PC-9 (cell line): ENCODE data around the gene RASSF9. TPM values are rescaled to one million over a fixed set of nuclear protein-coding genes. Genes with fewer than 3 reads are reported as not detected.

Experiments used
- BruUV-seq: library from RNA; stranded (reverse); fragments of 400-500 nt; replicated peaks from 2 replicates; lab custom pipeline; 2021; lab: Mats Ljungman, UMichigan
- CTCF ChIA-PET: fragments of 300-600 bp; sonication (Branson Sonifier 250); formaldehyde crosslinking; loops from one replicate; lab custom pipeline; 2022; ENCODE audit warnings: antibody characterized with exemption; lab: Charles Lee
- POLR2A ChIA-PET: fragments of 300-600 bp; sonication (Branson Sonifier 250); formaldehyde crosslinking; loops from one replicate; lab custom pipeline; 2022; ENCODE audit warnings: antibody characterized with exemption; ENCODE audit not compliant: unreplicated experiment; lab: Charles Lee
- DNase-seq, 2 experiments: peaks; one replicate each; pipeline versions ENCODE4 v3.0.0 to v3.0.0-alpha.2; 2015 to 2022; ENCODE audit warnings: mixed read lengths in 1 of 2
- H2AFZ ChIP-seq: fragments of 200-600 bp; sonication (generic); 2 replicates; pipeline ENCODE4 v1.8.1; 2017; ENCODE audit warnings: antibody characterized with exemption
- H3F3A ChIP-seq: fragments of 200-600 bp; sonication (generic); 2 replicates; pipeline ENCODE4 v1.8.1; 2017; ENCODE audit warnings: antibody characterized with exemption, mild to moderate bottlenecking, low read depth; ENCODE audit not compliant: insufficient read depth
- H3K27ac ChIP-seq: fragments of 200-600 bp; sonication (generic); 2 replicates; pipeline ENCODE4 v1.6.1; 2016; ENCODE audit warnings: mixed run types
- H3K27me3 ChIP-seq: fragments of 200-600 bp; sonication (generic); 2 replicates; pipeline ENCODE4 v1.6.1; 2016; ENCODE audit warnings: low read depth, mixed run types; ENCODE audit not compliant: insufficient read depth
- H3K36me3 ChIP-seq: fragments of 200-600 bp; sonication (generic); 2 replicates; pipeline ENCODE4 v1.6.1; 2016; ENCODE audit warnings: low read depth, mixed run types
- H3K4me1 ChIP-seq: fragments of 200-600 bp; sonication (generic); replicated peaks from 2 replicates; pipeline ENCODE4 v1.6.1; 2016; ENCODE audit warnings: mixed run types; ENCODE audit not compliant: insufficient read depth
- H3K4me2 ChIP-seq: fragments of 200-600 bp; sonication (generic); 2 replicates; pipeline ENCODE4 v1.6.1; 2017; ENCODE audit warnings: mixed run types
- H3K4me3 ChIP-seq: fragments of 200-600 bp; sonication (generic); 2 replicates; pipeline ENCODE4 v1.6.1; 2016; ENCODE audit warnings: mixed run types
- H3K79me2 ChIP-seq: fragments of 200-600 bp; sonication (generic); 2 replicates; pipeline ENCODE4 v1.6.1; 2017; ENCODE audit warnings: low read depth, mixed run types
- H3K9me2 ChIP-seq: fragments of 200-600 bp; sonication (generic); 2 replicates; pipeline ENCODE4 v1.8.1; 2017; ENCODE audit warnings: mild to moderate bottlenecking; ENCODE audit not compliant: insufficient read depth
- H3K9me3 ChIP-seq: fragments of 200-600 bp; sonication (generic); 2 replicates; pipeline ENCODE4 v1.8.1; 2016; ENCODE audit warnings: low read depth; ENCODE audit not compliant: insufficient read depth
- H4K20me1 ChIP-seq: fragments of 200-600 bp; sonication (generic); 2 replicates; pipeline ENCODE4 v1.8.1; 2017; ENCODE audit not compliant: insufficient read depth
- EZH2 ChIP-seq: fragments of 200-600 bp; sonication (generic); IDR thresholded peaks from 2 replicates; pipeline ENCODE4 v1.8.0; 2017; ENCODE audit warnings: antibody characterized with exemption, low read depth
- intact Hi-C: fragments of 100-400 bp; cut with micrococcal nuclease; formaldehyde crosslinking; loops from one replicate; pipeline ENCODE4 v1.10.0; 2022; ENCODE audit not compliant: unreplicated experiment
- total RNA-seq: library from RNA; stranded (reverse); gene quantifications from 2 replicates; pipeline ENCODE4 v1.2.3, GENCODE V29; 2021
- TF ChIP-seq, protein P1 (sequence below): fragments of 200-600 bp; sonication (generic); conservative IDR thresholded peaks from 2 replicates; pipeline ENCODE4 v1.6.1; 2017; ENCODE audit warnings: mixed run types, antibody characterized with exemption, mild to moderate bottlenecking, moderate library complexity

RASSF9 gene
- total RNA-seq, 1 experiment from 2014 or later, result 0.46 TPM

DNA sequence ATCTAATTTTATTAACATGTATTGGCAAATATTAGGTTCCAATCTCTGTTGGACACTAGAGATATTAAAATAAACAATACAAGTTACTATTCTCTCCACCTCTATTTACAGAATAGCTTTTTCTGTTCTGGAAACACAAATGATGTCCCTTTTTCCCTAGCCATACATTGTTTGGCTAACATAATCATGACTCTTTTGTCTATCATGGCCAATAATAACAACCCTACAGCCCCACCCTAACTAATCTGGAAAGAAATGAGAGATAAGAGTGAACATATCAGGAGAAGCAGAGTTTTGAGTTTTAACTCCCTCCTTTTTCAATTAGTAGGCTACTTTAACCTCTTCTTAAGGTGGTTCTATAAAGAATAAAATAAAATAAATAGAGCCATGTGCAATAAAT lies 40.2 kb downstream of the RASSF9 start:
- Histone ChIP-seq H2AFZ (no peak overlapping the region), H3K4me1 (no peaks in the 10 kb centered on the region), H3K27me3 (no peaks in the 10 kb centered on the region), H3K36me3 (no peaks in the 10 kb centered on the region), H4K20me1 (no peaks in the 10 kb centered on the region), H3F3A (no peaks in the 10 kb centered on the region), H3K27ac (no peak overlapping the region), H3K4me2 (no peak overlapping the region), H3K9me3 (no peaks in the 10 kb centered on the region), H3K9me2 (no peaks in the 10 kb centered on the region), H3K79me2 (no peaks in the 10 kb centered on the region), H3K4me3 (no peak overlapping the region)
- TF ChIP-seq, protein P1, sequence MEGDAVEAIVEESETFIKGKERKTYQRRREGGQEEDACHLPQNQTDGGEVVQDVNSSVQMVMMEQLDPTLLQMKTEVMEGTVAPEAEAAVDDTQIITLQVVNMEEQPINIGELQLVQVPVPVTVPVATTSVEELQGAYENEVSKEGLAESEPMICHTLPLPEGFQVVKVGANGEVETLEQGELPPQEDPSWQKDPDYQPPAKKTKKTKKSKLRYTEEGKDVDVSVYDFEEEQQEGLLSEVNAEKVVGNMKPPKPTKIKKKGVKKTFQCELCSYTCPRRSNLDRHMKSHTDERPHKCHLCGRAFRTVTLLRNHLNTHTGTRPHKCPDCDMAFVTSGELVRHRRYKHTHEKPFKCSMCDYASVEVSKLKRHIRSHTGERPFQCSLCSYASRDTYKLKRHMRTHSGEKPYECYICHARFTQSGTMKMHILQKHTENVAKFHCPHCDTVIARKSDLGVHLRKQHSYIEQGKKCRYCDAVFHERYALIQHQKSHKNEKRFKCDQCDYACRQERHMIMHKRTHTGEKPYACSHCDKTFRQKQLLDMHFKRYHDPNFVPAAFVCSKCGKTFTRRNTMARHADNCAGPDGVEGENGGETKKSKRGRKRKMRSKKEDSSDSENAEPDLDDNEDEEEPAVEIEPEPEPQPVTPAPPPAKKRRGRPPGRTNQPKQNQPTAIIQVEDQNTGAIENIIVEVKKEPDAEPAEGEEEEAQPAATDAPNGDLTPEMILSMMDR, result no peak
- TF ChIP-seq EZH2, result no peak
- CTCF ChIA-PET, result no interaction called here
- intact Hi-C loops, result no loop called here
- no peak for DNase-seq
- no TSS peak for BruUV-seq
- POLR2A ChIA-PET, result no interaction called here

DNA sequence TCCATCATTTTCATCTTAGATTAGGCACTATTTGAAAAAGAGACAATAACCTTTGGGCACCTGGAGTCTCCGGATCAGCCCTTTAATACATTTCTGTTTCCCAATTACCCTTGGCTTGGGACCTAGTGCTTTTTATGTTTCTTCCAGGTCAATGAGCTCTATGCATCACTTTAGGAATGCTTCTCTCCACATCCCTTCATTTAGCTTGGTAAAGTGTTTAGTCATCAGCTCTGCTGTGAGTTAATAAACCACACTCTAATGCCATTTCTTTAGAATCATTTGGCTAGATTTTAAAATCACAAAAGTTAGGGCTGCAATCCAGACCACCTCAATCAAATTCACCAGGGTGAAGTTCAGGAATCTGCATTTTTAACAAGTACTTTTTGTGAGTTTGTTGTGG lies 41.7 kb downstream of the RASSF9 start:
- H3K4me2 ChIP-seq, result no peak overlapping the region
- no peak overlapping the region for H3K27ac ChIP-seq
- H3K9me3 ChIP-seq, result no peaks in the 10 kb centered on the region
- no peaks in the 10 kb centered on the region for H3K4me1 ChIP-seq
- H3K27me3 ChIP-seq, result no peaks in the 10 kb centered on the region
- no TSS peak for BruUV-seq
- no peaks in the 10 kb centered on the region for H3K36me3 ChIP-seq
- ChIA-PET CTCF (no interaction called here), POLR2A (no interaction called here)
- no peak overlapping the region for H3K4me3 ChIP-seq
- DNase-seq, result no peak
- intact Hi-C loops, result no loop called here
- no peaks in the 10 kb centered on the region for H3K9me2 ChIP-seq
- no peak overlapping the region; the same call in 1 of the 2 replicates for H2AFZ ChIP-seq
- H3F3A ChIP-seq, result no peaks in the 10 kb centered on the region
- no peaks in the 10 kb centered on the region for H3K79me2 ChIP-seq
- TF ChIP-seq, protein P1, result no peak
- no peak for TF ChIP-seq EZH2
- H4K20me1 ChIP-seq, result no peaks in the 10 kb centered on the region

DNA sequence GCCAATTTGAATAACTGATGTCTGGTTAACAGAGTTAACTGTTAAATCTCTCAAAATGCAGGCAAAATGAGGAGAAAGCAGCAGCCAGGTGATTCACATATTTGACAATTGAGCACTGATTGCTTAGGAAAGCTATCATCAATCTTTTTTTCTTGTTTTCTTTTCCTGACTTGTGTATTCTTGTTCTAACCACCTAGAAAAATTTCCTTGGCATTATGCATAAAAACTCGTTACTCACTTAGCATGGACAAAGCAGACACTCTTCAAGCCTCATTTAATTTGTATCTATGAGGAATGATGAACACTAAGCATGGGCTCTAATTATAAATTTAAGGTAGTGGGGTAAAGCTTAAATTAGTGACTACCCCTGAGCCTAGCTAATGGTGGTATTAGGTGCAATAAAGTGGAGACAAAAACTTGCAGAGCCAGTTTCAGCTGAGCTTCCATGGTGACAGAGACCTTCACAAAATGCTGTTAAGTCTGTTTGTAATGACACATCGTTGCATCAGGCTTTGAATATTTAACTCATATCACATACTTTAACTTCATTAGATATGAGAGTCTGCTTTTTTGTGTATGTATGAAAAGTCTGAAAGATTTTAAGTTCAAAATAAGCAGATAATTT lies 52.0 kb downstream of the RASSF9 start:
- no TSS peak for BruUV-seq
- Histone ChIP-seq H3K27me3 (no peaks in the 10 kb centered on the region), H3K9me3 (no peaks in the 10 kb centered on the region), H3K4me1 (peaks cover 29% of the 10 kb centered on the region), H4K20me1 (no peaks in the 10 kb centered on the region), H3K79me2 (no peaks in the 10 kb centered on the region), H3K9me2 (no peaks in the 10 kb centered on the region), H3F3A (no peaks in the 10 kb centered on the region), H3K4me3 (no peak overlapping the region), H2AFZ (no peak overlapping the region; the same call in 1 of the 2 replicates), H3K36me3 (no peaks in the 10 kb centered on the region), H3K4me2 (peak overlapping the region; percentile 37), H3K27ac (peak overlapping the region; percentile 50)
- intact Hi-C loops, result no loop called here
- ChIA-PET CTCF (no interaction called here), POLR2A (interaction anchor here (0.6 to 0.7 kb wide), 3 partner anchors 54 to 90 kb away, joined by 3 to 4 read pairs (median 4); partner anchors contain the start of gene NTS)
- TF ChIP-seq, protein P1, result no peak
- no peak for TF ChIP-seq EZH2
- DNase-seq, result peak; percentile 10 to 45
